Astrocyte (in vitro differentiated cells and primary cell): ENCODE data around the gene MDM1.

Experiments
- EZH2 ChIP-seq: IDR thresholded peaks from 2 replicates; pipeline ENCODE4 v1.6.1; 2012; ENCODE audit warnings: mild to moderate bottlenecking, low read length, inconsistent platforms; ENCODE audit not compliant: insufficient read depth
- TF ChIP-seq, protein P1 (sequence below): IDR thresholded peaks from 2 replicates; pipeline ENCODE4 v1.5.1; 2011; ENCODE audit warnings: low read depth, mild to moderate bottlenecking, inconsistent platforms, low read length, moderate library complexity; ENCODE audit not compliant: insufficient read depth

DNA sequence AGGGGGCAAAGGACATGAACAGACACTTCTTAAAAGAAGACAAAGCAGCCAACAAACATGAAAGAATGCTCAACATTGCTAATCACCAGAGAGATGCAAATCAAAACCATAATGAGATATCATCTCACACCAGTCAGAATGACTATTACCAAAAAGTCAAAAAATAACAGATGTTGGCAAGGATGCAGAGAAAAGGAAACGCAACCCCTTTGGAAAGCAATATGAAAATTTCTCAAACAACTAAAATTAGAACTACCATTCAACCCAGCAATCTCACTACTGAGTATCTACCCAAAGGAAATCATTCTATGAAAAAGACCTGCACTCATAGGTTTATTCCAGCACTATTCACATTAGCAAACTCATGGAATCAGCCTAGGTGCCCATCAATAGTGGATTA lies 25.6 kb downstream of the MDM1 start:
- TF ChIP-seq, protein P1, sequence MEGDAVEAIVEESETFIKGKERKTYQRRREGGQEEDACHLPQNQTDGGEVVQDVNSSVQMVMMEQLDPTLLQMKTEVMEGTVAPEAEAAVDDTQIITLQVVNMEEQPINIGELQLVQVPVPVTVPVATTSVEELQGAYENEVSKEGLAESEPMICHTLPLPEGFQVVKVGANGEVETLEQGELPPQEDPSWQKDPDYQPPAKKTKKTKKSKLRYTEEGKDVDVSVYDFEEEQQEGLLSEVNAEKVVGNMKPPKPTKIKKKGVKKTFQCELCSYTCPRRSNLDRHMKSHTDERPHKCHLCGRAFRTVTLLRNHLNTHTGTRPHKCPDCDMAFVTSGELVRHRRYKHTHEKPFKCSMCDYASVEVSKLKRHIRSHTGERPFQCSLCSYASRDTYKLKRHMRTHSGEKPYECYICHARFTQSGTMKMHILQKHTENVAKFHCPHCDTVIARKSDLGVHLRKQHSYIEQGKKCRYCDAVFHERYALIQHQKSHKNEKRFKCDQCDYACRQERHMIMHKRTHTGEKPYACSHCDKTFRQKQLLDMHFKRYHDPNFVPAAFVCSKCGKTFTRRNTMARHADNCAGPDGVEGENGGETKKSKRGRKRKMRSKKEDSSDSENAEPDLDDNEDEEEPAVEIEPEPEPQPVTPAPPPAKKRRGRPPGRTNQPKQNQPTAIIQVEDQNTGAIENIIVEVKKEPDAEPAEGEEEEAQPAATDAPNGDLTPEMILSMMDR: no peak
- TF ChIP-seq EZH2: no peak
